DMS153 (cell line): ENCODE measurements around the gene FAM174B.
A peak's percentile ranks its signal among the peaks of the same experiment; 100 is the strongest.

ENCODE experiments used
- DNase-seq: peaks from one replicate; lab custom pipeline; 2025; lab: John Stamatoyannopoulos, UW

FAM174B gene

DNA sequence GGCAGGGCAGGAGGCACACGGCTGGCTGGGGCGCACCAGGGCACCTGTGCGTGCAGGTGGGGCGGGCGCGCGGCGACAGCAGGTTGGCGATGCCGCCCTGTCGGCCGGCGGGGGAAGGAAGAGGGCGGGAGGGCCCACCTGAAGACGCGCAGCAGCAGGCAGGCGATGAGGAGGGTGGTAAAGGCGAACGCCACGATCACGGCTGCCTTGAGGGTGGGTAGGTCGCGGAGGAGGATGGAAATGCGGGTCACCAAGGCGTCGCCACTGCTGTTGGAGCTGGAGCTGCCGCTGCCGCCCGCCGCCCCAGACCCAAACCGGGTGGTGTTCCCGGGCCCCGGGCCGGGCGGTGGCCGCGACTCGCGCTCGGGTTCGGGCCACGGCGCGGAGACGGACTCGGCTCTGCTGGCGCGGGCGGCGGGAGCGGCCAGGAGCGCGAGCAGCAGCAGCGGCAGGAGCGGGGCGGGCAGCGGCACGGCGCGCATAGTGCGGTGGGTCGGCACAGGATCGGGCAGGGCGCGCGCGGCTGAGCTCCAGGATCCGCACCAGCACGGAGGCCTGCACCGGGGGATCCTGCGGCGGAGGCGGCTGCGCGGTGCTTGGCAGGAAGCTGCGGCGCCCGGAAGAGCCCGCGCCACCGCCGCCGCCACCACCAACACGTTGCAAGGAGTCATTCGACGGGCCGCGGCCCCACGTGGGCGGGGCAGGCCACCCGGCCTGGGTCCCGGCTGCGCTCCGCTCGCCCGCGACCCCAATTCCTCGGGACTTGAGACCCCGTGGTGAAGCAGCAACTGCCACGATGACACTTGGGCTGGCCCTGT is at the start of gene FAM174B:
Gene FAM174B (minus strand): TSS at position 598 of the 818 bp plus-strand sequence.
- peak; percentile 7 for DNase-seq

DNA sequence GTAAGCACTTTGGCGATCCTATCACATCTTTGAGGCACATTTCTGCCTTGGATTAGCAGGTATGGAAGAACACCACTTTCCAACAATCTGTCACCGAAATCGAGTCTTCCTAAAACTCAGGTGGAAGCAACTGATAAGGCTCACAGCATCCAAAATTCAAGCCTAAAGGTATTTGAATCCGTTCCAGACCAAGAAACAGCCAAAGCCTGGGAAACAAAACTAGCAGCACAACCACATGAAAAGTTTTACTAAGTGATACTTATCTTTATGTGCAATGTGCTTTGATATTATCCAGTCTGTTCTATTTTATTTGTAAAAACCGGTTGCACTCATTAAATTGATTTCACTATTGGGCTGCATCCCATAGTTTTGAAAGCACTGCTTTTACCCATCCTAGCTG is 40.5 kb upstream of the FAM174B start:
- DNase-seq: no peak

DNA sequence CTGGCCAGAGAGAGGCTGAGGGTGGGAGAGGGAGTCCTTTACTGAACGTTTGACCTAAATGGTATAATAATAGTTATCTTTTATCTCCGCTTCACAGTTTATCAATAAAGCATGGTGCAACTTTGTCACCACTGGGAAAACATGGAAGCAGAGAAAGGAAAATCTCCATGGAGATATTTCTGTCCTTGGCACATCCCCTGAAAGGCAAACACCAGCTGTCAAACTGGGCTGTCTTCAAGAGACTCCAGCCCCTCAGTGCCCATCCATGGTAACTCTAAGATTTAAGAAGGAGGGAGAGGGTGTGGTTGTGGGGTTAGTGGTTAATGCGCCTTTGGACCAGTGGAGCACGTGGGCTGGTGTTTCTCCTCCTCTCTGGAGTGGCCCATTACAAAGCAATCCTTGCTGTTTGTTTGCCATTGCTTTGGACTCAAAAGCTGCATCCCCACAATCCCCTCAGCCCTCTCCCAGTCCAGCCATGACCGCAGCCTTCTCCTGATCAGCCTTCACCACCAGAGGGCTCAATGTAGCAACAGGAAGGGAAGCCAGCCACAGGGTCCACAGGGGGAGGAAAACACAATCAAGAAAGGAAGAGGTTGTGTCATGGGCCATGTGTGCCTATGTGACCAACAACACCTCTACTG is 38.2 kb upstream of the FAM174B start:
- no peak for DNase-seq

DNA sequence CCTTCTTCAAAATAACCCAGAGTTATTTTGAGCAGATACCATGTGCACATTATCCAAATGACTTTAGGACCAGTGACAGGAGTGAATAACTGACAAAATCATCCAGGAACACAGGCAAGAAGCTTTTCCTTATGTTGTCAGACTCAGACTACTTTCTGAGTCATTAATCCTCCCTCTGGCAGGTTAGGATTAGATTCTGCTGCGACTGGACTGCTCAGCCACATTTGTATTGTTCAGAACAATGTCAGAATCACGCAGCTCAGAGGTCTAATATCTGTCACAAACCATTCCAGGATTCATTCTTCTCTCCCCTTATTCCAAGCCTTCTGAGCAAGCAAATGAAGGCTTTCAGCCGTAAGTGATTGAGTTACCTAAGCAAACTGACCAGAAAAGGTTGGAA is 34.8 kb upstream of the FAM174B start:
- no peak for DNase-seq

DNA sequence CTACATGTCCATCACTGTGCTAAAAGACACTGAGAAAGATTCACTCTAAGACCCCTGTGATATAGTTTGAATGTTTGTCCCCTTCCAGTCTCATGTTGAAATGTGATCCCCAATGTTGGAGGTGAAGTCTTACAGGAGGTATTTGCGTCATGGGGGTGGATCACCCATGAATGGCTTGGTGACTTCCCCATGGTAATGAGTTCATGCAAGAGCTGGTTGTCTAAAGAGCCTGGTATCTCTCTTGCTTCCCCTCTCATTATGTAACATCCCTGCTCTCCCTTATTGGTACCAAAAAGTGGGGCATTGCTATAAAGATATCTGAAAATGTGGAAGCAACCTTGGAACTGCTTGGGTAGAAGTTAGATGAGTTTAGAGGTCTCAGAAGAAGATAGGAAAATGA is 32.2 kb upstream of the FAM174B start:
- DNase-seq: no peak

DNA sequence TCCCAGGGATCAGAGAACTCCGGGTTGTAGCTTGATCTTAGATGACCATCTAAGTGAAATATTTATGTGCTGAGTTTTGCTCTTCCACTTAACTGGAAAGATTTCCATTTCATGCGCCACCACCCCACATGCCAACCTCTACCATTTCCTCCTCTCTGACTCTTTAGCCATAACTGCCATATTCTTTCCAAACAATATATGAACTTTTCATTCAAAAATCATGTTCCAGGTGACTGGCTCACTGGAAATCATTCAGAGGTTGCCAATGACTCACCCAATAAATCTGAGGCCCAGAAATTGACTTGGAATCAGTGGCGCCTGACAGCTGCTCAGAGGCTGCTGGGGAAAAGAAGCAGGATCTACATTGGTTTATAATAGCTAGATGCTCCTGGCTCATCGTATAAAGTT is 31.6 kb upstream of the FAM174B start:
- no peak for DNase-seq

DNA sequence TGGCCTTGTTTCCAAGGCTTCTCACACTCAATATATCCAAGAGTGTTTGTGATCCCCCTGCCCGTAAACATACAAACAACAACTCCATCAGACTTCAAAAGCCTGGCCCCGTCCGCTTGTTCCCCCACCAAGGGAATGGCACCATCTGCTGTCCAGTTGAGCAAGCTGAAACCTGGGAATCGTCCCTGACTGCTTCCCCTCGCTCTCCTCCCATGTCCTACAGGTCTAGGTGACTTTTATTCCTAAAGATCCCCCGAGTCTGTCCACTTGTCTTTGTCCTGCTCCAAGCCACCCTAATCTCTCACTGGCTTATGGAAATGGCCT is 27.9 kb upstream of the FAM174B start:
- DNase-seq: peak; percentile 4

DNA sequence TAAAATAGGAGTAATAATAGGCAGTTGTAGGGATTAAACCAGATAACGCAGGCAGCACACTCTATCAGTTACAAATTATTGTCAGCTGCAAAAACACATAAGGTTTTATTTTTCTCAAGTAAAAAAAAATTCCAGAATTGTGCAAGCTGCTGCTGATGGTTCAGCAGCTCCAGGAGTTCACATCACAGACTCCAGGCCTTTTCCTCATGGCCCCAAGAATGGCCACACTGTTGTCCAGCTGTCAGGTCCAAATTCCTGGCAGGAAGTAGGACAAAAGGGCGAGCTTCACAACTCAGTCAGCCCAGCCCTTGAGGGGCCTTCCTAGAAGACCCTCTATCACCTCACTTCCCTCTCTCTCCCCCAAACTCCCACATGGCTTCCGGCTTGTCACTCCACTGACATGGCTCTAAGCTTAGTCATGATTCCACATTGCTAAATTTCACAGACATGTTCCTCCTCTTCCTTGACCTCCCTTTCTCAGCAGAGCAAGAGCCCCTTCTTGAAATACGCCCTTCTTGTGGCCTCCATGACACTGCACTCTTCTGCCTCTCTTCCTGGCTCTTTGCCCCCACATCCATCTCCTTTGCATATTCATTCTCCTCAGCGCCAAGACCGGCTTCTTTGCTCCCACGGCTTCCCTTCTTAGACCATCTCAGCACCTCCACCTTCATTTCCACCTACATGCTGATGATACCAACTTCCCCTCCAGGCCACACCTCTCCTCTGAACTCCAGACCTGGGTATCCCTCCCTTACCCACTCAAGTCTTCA is 27.4 kb upstream of the FAM174B start:
- DNase-seq: no peak

DNA sequence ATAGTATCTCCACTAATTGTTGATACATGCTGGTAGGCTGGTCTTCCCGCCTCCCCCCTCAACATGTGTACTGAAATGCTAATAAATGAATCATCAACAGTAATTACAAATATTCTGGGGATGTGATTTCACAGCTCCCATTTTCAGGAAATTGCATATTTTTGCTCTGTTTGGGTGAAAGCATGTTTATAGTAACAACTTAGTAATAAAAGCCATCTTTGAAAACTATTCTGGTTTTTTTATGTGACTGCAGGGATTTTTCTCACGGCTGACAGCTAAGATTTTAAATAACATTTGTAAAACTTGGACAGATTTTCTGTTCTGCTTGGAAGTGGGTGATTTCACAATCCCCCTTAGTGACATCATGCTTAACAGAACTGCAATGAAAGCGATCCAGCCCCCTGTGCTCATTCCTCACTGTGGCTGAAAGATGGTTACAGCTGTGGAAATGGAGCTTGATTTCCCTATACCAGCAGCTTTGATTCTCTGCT is 25.6 kb upstream of the FAM174B start:
- DNase-seq: no peak

DNA sequence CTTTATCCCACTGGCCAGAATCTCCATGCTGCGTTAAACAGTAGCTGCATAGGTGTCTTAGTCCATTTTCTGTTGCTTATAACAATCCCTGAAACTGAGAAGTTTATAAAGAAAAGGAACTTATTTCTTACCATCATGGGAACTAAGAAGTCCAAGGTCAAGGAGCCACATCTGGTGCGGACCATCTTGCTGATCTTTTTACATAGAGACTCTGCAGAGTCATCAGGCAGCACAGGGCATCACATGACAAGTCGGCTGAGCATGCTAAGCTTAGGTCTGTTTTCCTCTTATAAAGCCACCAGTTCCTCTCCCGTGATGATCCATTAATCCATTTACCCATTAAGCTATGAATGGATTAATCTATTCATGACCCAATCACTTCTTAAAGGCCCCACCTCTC is 22.4 kb upstream of the FAM174B start:
- DNase-seq: no peak

DNA sequence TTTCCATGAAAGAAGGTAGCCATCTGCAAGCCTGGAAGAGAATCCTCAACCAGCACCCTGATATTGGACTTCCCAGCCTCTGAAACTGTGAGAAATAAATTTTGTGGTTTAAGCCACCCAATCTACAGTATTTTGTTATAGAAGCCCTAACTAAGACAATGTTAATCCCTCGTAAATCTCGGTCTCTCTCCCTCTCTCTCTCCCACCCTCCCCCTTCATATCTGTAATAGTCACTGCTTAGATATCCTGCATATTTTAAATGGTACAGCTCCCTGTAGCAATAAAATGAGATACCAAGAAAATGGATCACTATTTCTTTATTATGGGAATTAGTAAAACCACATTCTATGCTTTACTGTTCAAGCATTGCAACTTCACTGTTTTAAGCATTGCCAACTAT is 21.0 kb upstream of the FAM174B start:
- no peak for DNase-seq

DNA sequence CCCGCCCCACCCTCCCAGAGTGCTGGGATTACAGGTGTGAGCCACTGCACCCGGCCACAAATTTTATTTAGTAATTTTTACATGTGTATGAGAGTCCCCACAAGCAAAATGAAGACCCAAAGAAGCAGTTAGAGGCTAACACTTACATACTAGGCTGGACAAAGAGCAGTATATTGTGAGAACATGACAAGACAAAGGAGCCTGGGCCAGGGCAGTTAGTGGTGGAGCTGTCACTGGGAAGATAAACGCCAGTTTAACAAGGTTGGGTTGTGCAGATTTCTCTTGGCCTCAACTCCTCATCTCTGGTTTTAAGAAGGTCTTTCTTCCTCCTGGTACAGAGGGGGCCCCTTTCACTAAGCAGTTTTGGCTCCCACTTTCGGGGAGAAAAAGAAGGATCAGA is 19.9 kb upstream of the FAM174B start:
- DNase-seq: no peak

DNA sequence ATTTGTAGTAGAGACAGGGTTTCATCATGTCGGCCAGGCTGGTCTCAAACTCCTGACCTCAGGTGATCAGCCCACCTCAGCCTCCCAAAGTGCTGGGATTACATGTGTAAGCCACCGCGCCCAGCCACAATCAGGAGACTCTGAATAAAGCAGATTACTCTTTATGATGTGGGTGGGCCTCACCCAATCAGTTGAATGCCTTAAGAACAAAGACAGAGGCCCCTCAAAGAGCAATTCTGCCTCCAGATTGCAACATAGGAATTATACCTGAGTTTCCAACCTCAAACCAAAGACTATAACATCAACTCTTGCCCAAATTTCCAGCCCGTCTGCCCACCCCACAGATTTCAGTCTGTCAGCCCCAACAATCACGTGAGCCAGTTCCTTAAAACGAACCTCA is 18.8 kb upstream of the FAM174B start:
- no peak for DNase-seq

DNA sequence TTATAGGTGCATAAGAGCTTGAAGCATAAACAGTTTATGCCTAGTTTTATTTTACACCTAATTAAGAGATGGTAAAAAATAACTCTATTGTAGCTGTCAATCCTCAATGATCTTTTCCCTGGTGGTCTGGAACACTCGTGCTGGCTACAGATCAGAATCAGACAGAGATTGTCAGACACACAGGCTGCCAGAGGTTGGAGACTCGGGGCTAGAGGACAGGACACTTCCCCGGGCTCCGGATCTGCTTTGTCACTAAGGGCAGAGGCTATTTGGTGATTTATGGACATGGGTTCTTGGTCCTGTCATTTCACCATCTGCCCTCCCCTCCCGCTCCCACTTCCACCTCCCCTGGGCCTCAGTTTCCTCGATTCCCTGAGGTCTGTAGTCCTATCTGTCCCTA is 16.5 kb upstream of the FAM174B start:
- no peak for DNase-seq

DNA sequence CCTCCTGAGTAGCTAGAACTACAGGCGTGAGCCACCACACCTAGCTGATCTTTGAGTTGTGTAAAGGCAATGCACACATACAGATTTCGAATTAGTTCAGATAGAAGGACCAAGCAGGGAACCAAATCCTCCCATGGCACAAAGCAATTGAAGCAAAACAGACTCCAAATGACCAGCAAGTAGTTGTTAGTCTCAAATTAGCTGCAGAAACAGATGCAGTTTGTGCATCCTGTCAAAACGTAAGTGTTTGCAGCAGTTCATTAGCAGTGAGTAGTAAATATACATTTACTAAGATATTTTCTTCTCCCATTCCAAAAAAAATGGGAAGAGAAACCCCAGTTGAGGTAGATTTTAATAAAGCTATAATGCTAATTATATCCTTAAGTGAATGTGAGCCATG is 15.8 kb upstream of the FAM174B start:
- no peak for DNase-seq

DNA sequence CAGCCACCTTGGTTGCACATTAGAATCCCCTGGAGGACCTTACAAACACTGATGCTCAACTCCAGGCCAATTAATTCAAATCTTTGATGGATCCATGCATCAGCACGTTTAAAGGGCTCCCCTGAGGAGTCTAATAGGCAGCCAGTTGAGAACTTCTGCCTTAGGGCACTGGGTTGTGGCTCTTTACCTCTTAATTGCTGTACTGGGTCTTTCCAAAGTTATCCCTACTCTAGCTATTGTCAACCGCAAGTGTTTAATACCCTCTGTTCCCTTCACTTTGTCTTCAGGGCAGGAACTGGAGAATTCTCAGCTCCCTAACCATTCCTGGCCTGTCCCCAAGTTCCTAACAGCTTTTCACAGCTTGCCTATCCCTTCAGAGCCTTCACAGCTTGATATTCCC is 15.0 kb upstream of the FAM174B start:
- no peak for DNase-seq

DNA sequence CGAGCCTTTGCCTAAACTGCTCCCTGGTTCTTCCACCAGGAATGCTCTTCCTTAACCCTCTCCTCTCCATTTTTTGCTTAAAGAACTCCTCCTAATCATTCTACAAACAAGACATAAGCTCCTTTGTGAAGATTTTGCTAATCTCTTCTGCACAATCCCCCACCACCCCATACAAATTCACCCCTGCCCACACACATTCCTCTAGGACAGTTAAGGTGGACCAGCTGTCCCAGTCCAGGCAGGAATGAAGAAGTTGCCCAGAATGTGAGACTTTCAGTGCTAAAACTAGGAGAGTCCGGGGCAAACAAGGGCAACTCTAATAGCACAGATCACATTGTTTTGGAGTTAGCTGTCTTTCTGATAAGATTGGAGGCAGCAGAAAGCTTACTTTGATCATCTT is 13.9 kb upstream of the FAM174B start:
- no peak for DNase-seq

DNA sequence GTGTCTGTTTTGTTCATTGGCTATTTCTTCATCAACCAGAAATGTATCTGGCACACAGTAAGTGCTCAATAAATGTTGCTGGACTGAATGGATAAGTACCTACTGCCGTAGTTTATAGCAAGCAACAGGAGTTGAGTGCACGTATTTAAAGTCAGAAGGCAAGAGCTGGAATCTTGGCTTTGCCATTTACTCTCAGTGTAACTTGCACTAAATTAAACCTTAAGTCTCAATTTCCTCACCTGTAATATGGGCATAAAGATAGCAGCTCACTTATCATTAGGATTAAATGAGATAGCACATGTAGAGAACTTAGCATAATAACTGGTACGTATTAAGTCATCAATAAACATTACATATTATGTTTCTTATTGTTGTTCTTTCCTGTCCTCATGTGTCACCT is 13.0 kb upstream of the FAM174B start:
- DNase-seq: no peak

DNA sequence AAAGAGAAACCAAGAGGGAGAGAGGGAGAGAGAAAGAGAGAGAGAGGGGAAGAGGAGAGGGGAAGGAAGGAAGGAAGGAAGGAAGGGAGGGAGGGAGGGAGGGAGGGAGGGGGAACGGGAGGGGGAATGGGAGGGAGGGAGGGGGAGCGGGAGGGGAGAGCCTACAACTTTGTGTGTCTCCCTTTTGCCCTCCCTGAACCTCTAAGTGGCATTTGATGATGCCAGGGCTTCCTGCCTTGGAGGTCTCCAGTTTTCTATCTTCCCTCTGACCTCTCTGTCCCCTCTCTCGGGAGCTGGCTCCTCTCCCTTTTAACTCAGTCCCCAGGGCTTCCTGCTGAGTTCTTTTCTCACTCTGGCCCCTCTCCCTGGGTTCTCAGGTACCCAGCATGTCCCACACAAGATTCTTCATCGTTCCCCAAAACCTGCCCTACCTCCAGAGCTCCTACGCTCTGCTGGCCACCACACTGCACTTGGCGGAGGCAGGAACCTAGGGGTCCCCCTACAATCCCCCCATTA is 12.5 kb upstream of the FAM174B start:
- no peak for DNase-seq

DNA sequence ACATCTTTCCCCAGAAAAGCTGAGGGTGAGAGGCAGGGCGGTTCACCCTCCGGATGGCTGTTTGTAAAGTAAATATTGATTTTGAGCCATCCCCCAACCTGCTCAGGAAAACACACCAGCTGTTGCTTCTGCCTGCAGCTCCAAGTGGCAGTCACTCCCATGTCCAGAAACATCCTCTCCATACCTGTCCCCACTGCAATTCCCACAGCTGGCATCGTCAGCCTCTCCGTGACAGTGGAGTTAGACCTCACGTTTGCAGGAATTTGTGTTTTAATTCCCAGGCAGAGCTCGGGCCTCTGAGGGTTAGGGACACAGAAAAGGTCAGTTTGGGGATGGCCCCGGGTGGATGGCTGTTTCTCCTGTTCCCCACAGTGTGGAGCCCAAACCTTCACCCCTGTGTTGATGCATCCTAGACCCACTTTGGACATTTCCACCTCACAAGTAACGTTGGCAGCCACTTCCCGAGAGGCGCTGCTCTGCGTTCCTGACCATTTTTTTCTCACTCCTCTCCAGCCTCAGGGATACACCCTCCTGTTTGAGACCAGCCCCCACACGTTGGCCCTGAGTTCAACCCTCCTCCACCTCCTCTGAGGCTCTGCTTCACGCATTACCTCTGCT is 11.8 kb upstream of the FAM174B start:
- peak; percentile 48 for DNase-seq

DNA sequence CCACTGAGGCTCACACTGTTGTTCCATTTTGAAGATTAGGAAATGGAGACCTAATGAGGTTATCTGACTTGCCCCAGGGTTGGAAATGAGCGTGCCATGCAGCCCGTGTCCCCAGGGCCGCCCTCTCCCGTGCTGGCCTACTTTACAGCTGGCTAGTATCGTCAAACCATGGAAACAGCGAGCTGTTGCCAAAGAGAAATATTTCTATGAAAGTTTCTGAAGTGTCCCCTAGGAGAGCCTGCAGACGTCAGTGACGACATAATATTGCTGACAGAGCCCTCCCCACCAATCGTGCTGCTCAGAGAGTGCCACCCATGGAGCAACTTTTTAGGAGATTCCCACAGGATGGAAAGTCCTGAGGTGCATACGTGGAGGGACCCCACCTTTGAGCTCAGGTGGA is 11.2 kb upstream of the FAM174B start:
- no peak for DNase-seq

DNA sequence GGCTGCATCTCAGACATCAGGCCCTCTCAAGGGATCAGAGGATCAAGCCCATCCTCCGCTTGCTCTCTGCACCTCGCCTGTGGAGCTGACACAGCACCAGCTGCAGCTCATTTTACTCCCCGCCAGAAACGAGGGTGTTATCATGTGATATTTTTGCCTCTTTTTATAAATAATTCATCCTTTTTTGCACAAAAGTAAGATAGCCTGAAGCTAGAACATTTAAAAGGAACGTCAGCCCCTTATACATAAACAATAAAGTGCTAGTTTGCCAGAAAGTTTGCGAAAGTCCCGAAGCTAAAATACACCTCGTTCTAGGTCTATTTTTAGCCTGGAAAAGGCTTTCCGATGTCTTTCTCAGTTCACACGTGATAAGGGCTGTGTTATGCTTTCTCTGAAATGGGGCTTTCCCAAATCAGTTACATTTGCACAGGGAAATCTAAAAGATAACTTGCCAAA is 9.6 kb upstream of the FAM174B start:
- no peak for DNase-seq
